HCEC 1CT (cell line): Measurements from ENCODE around the gene CBX2.

ENCODE experiments used
- DNase-seq: peaks from one replicate; pipeline ENCODE4 v3.0.0-alpha.2; 2017

The CBX2 gene

GRCh38 chr17:79801156-79802038 is 23.4 kb downstream of the CBX2 start:
- no peak for DNase-seq

GRCh38 chr17:79802039-79802735 is 24.2 kb downstream of the CBX2 start:
- DNase-seq = no peak

- no peak for DNase-seq
Observed at GRCh38 chr17:79802736-79803420, 24.9 kb downstream of the CBX2 start.

GRCh38 chr17:79803421-79803996 is 25.6 kb downstream of the CBX2 start:
- DNase-seq = no peak

- no peak for DNase-seq
Observed at GRCh38 chr17:79803997-79804855, 26.3 kb downstream of the CBX2 start.

GRCh38 chr17:79804856-79805696 is 27.1 kb downstream of the CBX2 start:
- no peak for DNase-seq

- DNase-seq = no peak
Observed at GRCh38 chr17:79806446-79806760, 28.5 kb downstream of the CBX2 start.

- DNase-seq = no peak
Observed at GRCh38 chr17:79806863-79807720, 29.1 kb downstream of the CBX2 start.

GRCh38 chr17:79808763-79809529 is 31.0 kb downstream of the CBX2 start:
- peak; percentile 43 for DNase-seq

- no peak for DNase-seq
Observed at GRCh38 chr17:79809530-79810129, 31.7 kb downstream of the CBX2 start.

GRCh38 chr17:79810130-79811010 is 32.4 kb downstream of the CBX2 start:
- DNase-seq = peak; percentile 88

GRCh38 chr17:79811011-79811867 is 33.3 kb downstream of the CBX2 start:
- peak; percentile 32 for DNase-seq

GRCh38 chr17:79811868-79812352 is 34.0 kb downstream of the CBX2 start:
- DNase-seq = no peak

GRCh38 chr17:79812353-79813258 is 34.7 kb downstream of the CBX2 start:
- no peak for DNase-seq

- no peak for DNase-seq
Observed at GRCh38 chr17:79813297-79814126, 35.6 kb downstream of the CBX2 start.
